Endothelial cell of umbilical vein (primary cell): Measurements from ENCODE around the gene PSMB5. TPM values are rescaled to one million over a fixed set of nuclear protein-coding genes. Genes with fewer than 3 reads are reported as not detected.

ENCODE experiments used
- BruUV-seq: library from RNA; stranded (reverse); fragments of 400-500 nt; replicated peaks from 2 replicates; lab custom pipeline; 2021; lab: Mats Ljungman, UMichigan
- CTCF ChIA-PET: fragments of 300-600, 350-600 bp; sonication (Branson Sonifier 250); formaldehyde crosslinking; loops from one replicate; lab custom pipeline; 2021; ENCODE audit warnings: antibody characterized with exemption, inconsistent platforms; lab: Charles Lee
- POLR2A ChIA-PET: fragments of 300-600, 350-600 bp; sonication (Branson Sonifier 250); formaldehyde crosslinking; loops from one replicate; lab custom pipeline; 2021; ENCODE audit warnings: antibody characterized with exemption, inconsistent platforms; lab: Charles Lee
- DNase-seq: peaks from one replicate; pipeline ENCODE4 v3.0.0-alpha.2; 2011; ENCODE audit warnings: low read depth, low spot score
- FAIRE-seq: peaks from 2 replicates; lab custom pipeline; 2011; peaks lifted over from hg19 to GRCh38; lab: Jason Lieb, UNC
- H2AFZ ChIP-seq: 2 replicates; pipeline ENCODE4 v1.6.0; 2012; ENCODE audit warnings: low read depth, low read length, control low read depth, inconsistent platforms
- H3K27ac ChIP-seq: 2 replicates; pipeline ENCODE4 v1.5.1; 2011; ENCODE audit warnings: low read depth, mild to moderate bottlenecking, control low read depth, low read length, moderate library complexity; ENCODE audit not compliant: insufficient read depth
- H3K27me3 ChIP-seq, 2 experiments: 2 replicates each; pipeline versions ENCODE4 v1.6.0 to v1.6.1; 2011; ENCODE audit warnings: low read length in 2 of 2, mixed read lengths in 1 of 2; ENCODE audit not compliant: control insufficient read depth in 2 of 2, insufficient read depth in 2 of 2
- H3K36me3 ChIP-seq, 2 experiments: 2 replicates in 1 of 2; 3 replicates in 1 of 2; pipeline ENCODE4 v1.5.1; 2011; ENCODE audit warnings: low read length in 2 of 2, mild to moderate bottlenecking in 1 of 2, moderate library complexity in 1 of 2; ENCODE audit not compliant: control insufficient read depth in 2 of 2, insufficient read depth in 2 of 2; ENCODE audit errors: extremely low read depth in 1 of 2
- H3K4me1 ChIP-seq: 3 replicates; pipeline ENCODE4 v1.5.1; 2011; ENCODE audit warnings: mild to moderate bottlenecking, low read length; ENCODE audit not compliant: control insufficient read depth, insufficient read depth; ENCODE audit errors: extremely low read depth
- H3K4me2 ChIP-seq: 2 replicates; pipeline ENCODE4 v1.6.1; 2011; ENCODE audit warnings: low read length, control low read depth, mixed read lengths; ENCODE audit not compliant: insufficient read depth
- H3K4me3 ChIP-seq, 3 experiments: fragments of 200-600 bp in 1 of 3; sonication (generic), shearing (Covaris generic) in 1 of 3; replicated peaks in 1 of 3; 2 replicates each; pipeline ENCODE4 v1.5.1; 2011 to 2016; ENCODE audit warnings: control low read depth in 3 of 3, low read length in 3 of 3, mild to moderate bottlenecking in 2 of 3, inconsistent platforms in 1 of 3, low read depth in 1 of 3, moderate library complexity in 1 of 3; ENCODE audit not compliant: insufficient read depth in 1 of 3
- H3K79me2 ChIP-seq: 2 replicates; pipeline ENCODE4 v1.6.0; 2012; ENCODE audit warnings: low read length, inconsistent platforms; ENCODE audit not compliant: control insufficient read depth, insufficient read depth
- H3K9ac ChIP-seq: replicated peaks from 2 replicates; pipeline ENCODE3; 2011; ENCODE audit warnings: low read length, control low read depth; ENCODE audit not compliant: insufficient read depth; ENCODE audit errors: extremely low read depth
- H3K9me1 ChIP-seq: replicated peaks from 3 replicates; pipeline ENCODE4 v1.6.0; 2011; ENCODE audit warnings: mild to moderate bottlenecking, low read length; ENCODE audit not compliant: control insufficient read depth, insufficient read depth; ENCODE audit errors: extremely low read depth
- H3K9me3 ChIP-seq: replicated peaks from 2 replicates; pipeline ENCODE4 v1.5.1; 2012; ENCODE audit warnings: low read length, inconsistent platforms; ENCODE audit not compliant: control insufficient read depth, insufficient read depth
- H4K20me1 ChIP-seq: replicated peaks from 2 replicates; pipeline ENCODE3; 2011; ENCODE audit warnings: mild to moderate bottlenecking, low read length; ENCODE audit not compliant: control insufficient read depth, insufficient read depth; ENCODE audit errors: extremely low read depth
- CTCF ChIP-seq, 2 donors: IDR thresholded peaks; 1 replicate in 1 of 2; 2 replicates in 1 of 2; pipeline ENCODE4 v1.5.1; 2011; ENCODE audit warnings: low read length in 2 of 2, mild to moderate bottlenecking in 2 of 2, moderate library complexity in 2 of 2, control low read depth in 1 of 2, inconsistent platforms in 1 of 2, low read depth in 1 of 2; ENCODE audit not compliant: insufficient read depth in 1 of 2; ENCODE audit errors: extremely low read depth in 1 of 2
- EZH2 ChIP-seq: IDR thresholded peaks from 2 replicates; pipeline ENCODE4 v1.6.1; 2012; ENCODE audit warnings: borderline replicate concordance, low read depth, mild to moderate bottlenecking, moderate library complexity, low read length, inconsistent platforms; ENCODE audit not compliant: severe bottlenecking
- FOS ChIP-seq: IDR thresholded peaks from 2 replicates; pipeline ENCODE4 v1.6.1; 2011; ENCODE audit warnings: mild to moderate bottlenecking, low read length, moderate library complexity, borderline replicate concordance; ENCODE audit not compliant: insufficient read depth
- GATA2 ChIP-seq: IDR thresholded peaks from 2 replicates; pipeline ENCODE4 v1.7.0; 2011; ENCODE audit warnings: low read depth, mild to moderate bottlenecking, moderate library complexity, mixed read lengths, low read length; ENCODE audit not compliant: insufficient read length, insufficient read depth
- JUN ChIP-seq: IDR thresholded peaks from 2 replicates; pipeline ENCODE4 v1.6.1; 2011; ENCODE audit warnings: borderline replicate concordance, low read depth; ENCODE audit not compliant: insufficient read length, insufficient read depth
- MAX ChIP-seq: IDR thresholded peaks from 2 replicates; pipeline ENCODE4 v1.6.1; 2011; ENCODE audit not compliant: insufficient read depth, insufficient read length
- MYC ChIP-seq: IDR thresholded peaks from one replicate; pipeline ENCODE4 v1.6.1; 2011; ENCODE audit warnings: mild to moderate bottlenecking, low read depth, low read length
- POLR2A ChIP-seq: IDR thresholded peaks from 2 replicates; pipeline ENCODE4 v1.6.1; 2012; ENCODE audit warnings: low read depth, mild to moderate bottlenecking, control low read depth, low read length
- POLR2AphosphoS5 ChIP-seq: IDR thresholded peaks from 2 replicates; pipeline ENCODE4 v1.6.1; 2012; ENCODE audit warnings: low read depth, mild to moderate bottlenecking, control low read depth, low read length, moderate library complexity; ENCODE audit not compliant: insufficient read depth
- dilution Hi-C: fragments of 300-500 bp; cut with MboI; formaldehyde crosslinking; loops from one replicate; pipeline ENCODE4 v1.15.0; 2019; ENCODE audit warnings: low sequenced_read_pairs; ENCODE audit not compliant: extremely low pct_ligation_motif_present
- intact Hi-C: fragments of 100-400 bp; cut with micrococcal nuclease; formaldehyde crosslinking; loops from one replicate; pipeline ENCODE4 v1.10.0; 2022
- polyA plus RNA-seq, 4 experiments: library from polyadenylated mRNA; depleted of rRNA in 3 of 4; stranded (reverse) in 3 of 4; unstranded in 1 of 4; fragments of >200 nt; gene quantifications; 2 replicates each; pipeline versions ENCODE4 v1.2.1 to v1.2.3, GENCODE V29; 2011 to 2012; ENCODE audit warnings: missing spikeins in 1 of 4
- total RNA-seq: library from RNA; stranded (reverse); gene quantifications from 2 replicates; pipeline ENCODE4 v1.2.3, GENCODE V29; 2021

The PSMB5 gene
- total and polyA plus RNA-seq, 2 donors (not counting 3 experiments of a cell fraction or from before 2014, with no cell fraction given) = 236 to 464 TPM

GRCh38 chr14:23002592-23002991 is 32.1 kb downstream of the PSMB5 start:
- Histone ChIP-seq H3K79me2 (no peaks in the 10 kb centered on the region), H3K9ac (no peak overlapping the region), H2AFZ (no peak overlapping the region), H3K27ac (no peak overlapping the region), H3K9me3 (no peaks in the 10 kb centered on the region), H3K4me1 (peaks cover 17% of the 10 kb centered on the region), H4K20me1 (no peaks in the 10 kb centered on the region), H3K9me1 (no peaks in the 10 kb centered on the region), H3K4me2 (no peak overlapping the region), H3K27me3 (no peaks in the 10 kb centered on the region), H3K36me3 (no peaks in the 10 kb centered on the region), H3K4me3 (no peak overlapping the region)
- intact Hi-C loops = no loop called here
- dilution Hi-C loops = no loop called here
- DNase-seq (no peak), FAIRE-seq (no peak)
- TF ChIP-seq POLR2AphosphoS5 (no peak), MAX (no peak), MYC (no peak), POLR2A (no peak), GATA2 (no peak), EZH2 (no peak)
- ChIA-PET CTCF (interaction anchor here (0.7 to 3.4 kb wide), 2 partner anchors 16 to 66 kb away, joined by 3 to 32 read pairs; no protein-coding TSS in a partner anchor), POLR2A (no interaction called here)
- no TSS peak for BruUV-seq

GRCh38 chr14:23000860-23001259 is 33.8 kb downstream of the PSMB5 start:
- H3K79me2 ChIP-seq = no peaks in the 10 kb centered on the region
- DNase-seq (no peak), FAIRE-seq (no peak)
- TF ChIP-seq FOS = no peak
- TF ChIP-seq CTCF (IDR thresholded peaks at IDR 0.05; ENCODE audit: extremely low read depth in 1 of 2, insufficient read depth in 1 of 2, low read depth in 1 of 2, low read length in 2 of 2) = no peak
- TF ChIP-seq MAX = no peak
- no peak for TF ChIP-seq GATA2
- no peak for TF ChIP-seq EZH2
- no peak for TF ChIP-seq JUN
- no peak for TF ChIP-seq MYC
- TF ChIP-seq POLR2AphosphoS5 = no peak
- TF ChIP-seq POLR2A = no peak
- H4K20me1 ChIP-seq = no peaks in the 10 kb centered on the region
- no peaks in the 10 kb centered on the region for H3K9me1 ChIP-seq
- H3K36me3 ChIP-seq = no peaks in the 10 kb centered on the region
- H3K9me3 ChIP-seq = no peaks in the 10 kb centered on the region
- CTCF ChIA-PET = interaction anchor here (0.7 to 3.4 kb wide), 5 partner anchors 13 to 68 kb away, joined by 3 to 32 read pairs (median 6); no protein-coding TSS in a partner anchor
- peaks cover 5% of the 10 kb centered on the region for H3K4me1 ChIP-seq
- intact Hi-C loops = no loop called here
- BruUV-seq = no TSS peak
- H3K4me3 ChIP-seq = no peak overlapping the region
- H2AFZ ChIP-seq = no peak overlapping the region
- no peak overlapping the region for H3K9ac ChIP-seq
- dilution Hi-C loops = no loop called here
- H3K27ac ChIP-seq = no peak overlapping the region
- POLR2A ChIA-PET = interaction anchor here (0.6 kb wide), 1 partner anchor 34 kb away, joined by 3 read pairs; the partner anchor contains the start of gene PSMB5
- H3K4me2 ChIP-seq = no peak overlapping the region
- no peaks in the 10 kb centered on the region for H3K27me3 ChIP-seq
